Endothelial cell of umbilical vein (primary cell): ENCODE measurements around the gene TRIP11. TPM values are rescaled to one million over a fixed set of nuclear protein-coding genes. Genes with fewer than 3 reads are reported as not detected.

Experiments used
- BruUV-seq: library from RNA; stranded (reverse); fragments of 400-500 nt; replicated peaks from 2 replicates; lab custom pipeline; 2021; lab: Mats Ljungman, UMichigan
- CTCF ChIA-PET: fragments of 300-600, 350-600 bp; sonication (Branson Sonifier 250); formaldehyde crosslinking; loops from one replicate; lab custom pipeline; 2021; ENCODE audit warnings: antibody characterized with exemption, inconsistent platforms; lab: Charles Lee
- POLR2A ChIA-PET: fragments of 300-600, 350-600 bp; sonication (Branson Sonifier 250); formaldehyde crosslinking; loops from one replicate; lab custom pipeline; 2021; ENCODE audit warnings: antibody characterized with exemption, inconsistent platforms; lab: Charles Lee
- DNase-seq: peaks from one replicate; pipeline ENCODE4 v3.0.0-alpha.2; 2011; ENCODE audit warnings: low read depth, low spot score
- FAIRE-seq: peaks from 2 replicates; lab custom pipeline; 2011; peaks lifted over from hg19 to GRCh38; lab: Jason Lieb, UNC
- H2AFZ ChIP-seq: 2 replicates; pipeline ENCODE4 v1.6.0; 2012; ENCODE audit warnings: low read depth, low read length, control low read depth, inconsistent platforms
- H3K27ac ChIP-seq: 2 replicates; pipeline ENCODE4 v1.5.1; 2011; ENCODE audit warnings: low read depth, mild to moderate bottlenecking, control low read depth, low read length, moderate library complexity; ENCODE audit not compliant: insufficient read depth
- H3K27me3 ChIP-seq, 2 experiments: 2 replicates each; pipeline versions ENCODE4 v1.6.0 to v1.6.1; 2011; ENCODE audit warnings: low read length in 2 of 2, mixed read lengths in 1 of 2; ENCODE audit not compliant: control insufficient read depth in 2 of 2, insufficient read depth in 2 of 2
- H3K36me3 ChIP-seq, 2 experiments: 2 replicates in 1 of 2; 3 replicates in 1 of 2; pipeline ENCODE4 v1.5.1; 2011; ENCODE audit warnings: low read length in 2 of 2, mild to moderate bottlenecking in 1 of 2, moderate library complexity in 1 of 2; ENCODE audit not compliant: control insufficient read depth in 2 of 2, insufficient read depth in 2 of 2; ENCODE audit errors: extremely low read depth in 1 of 2
- H3K4me1 ChIP-seq: 3 replicates; pipeline ENCODE4 v1.5.1; 2011; ENCODE audit warnings: mild to moderate bottlenecking, low read length; ENCODE audit not compliant: control insufficient read depth, insufficient read depth; ENCODE audit errors: extremely low read depth
- H3K4me2 ChIP-seq: 2 replicates; pipeline ENCODE4 v1.6.1; 2011; ENCODE audit warnings: low read length, control low read depth, mixed read lengths; ENCODE audit not compliant: insufficient read depth
- H3K4me3 ChIP-seq, 3 experiments: fragments of 200-600 bp in 1 of 3; sonication (generic), shearing (Covaris generic) in 1 of 3; replicated peaks in 1 of 3; 2 replicates each; pipeline ENCODE4 v1.5.1; 2011 to 2016; ENCODE audit warnings: control low read depth in 3 of 3, low read length in 3 of 3, mild to moderate bottlenecking in 2 of 3, inconsistent platforms in 1 of 3, low read depth in 1 of 3, moderate library complexity in 1 of 3; ENCODE audit not compliant: insufficient read depth in 1 of 3
- H3K79me2 ChIP-seq: 2 replicates; pipeline ENCODE4 v1.6.0; 2012; ENCODE audit warnings: low read length, inconsistent platforms; ENCODE audit not compliant: control insufficient read depth, insufficient read depth
- H3K9ac ChIP-seq: replicated peaks from 2 replicates; pipeline ENCODE3; 2011; ENCODE audit warnings: low read length, control low read depth; ENCODE audit not compliant: insufficient read depth; ENCODE audit errors: extremely low read depth
- H3K9me1 ChIP-seq: replicated peaks from 3 replicates; pipeline ENCODE4 v1.6.0; 2011; ENCODE audit warnings: mild to moderate bottlenecking, low read length; ENCODE audit not compliant: control insufficient read depth, insufficient read depth; ENCODE audit errors: extremely low read depth
- H3K9me3 ChIP-seq: replicated peaks from 2 replicates; pipeline ENCODE4 v1.5.1; 2012; ENCODE audit warnings: low read length, inconsistent platforms; ENCODE audit not compliant: control insufficient read depth, insufficient read depth
- H4K20me1 ChIP-seq: replicated peaks from 2 replicates; pipeline ENCODE3; 2011; ENCODE audit warnings: mild to moderate bottlenecking, low read length; ENCODE audit not compliant: control insufficient read depth, insufficient read depth; ENCODE audit errors: extremely low read depth
- CTCF ChIP-seq, 2 donors: IDR thresholded peaks; 1 replicate in 1 of 2; 2 replicates in 1 of 2; pipeline ENCODE4 v1.5.1; 2011; ENCODE audit warnings: low read length in 2 of 2, mild to moderate bottlenecking in 2 of 2, moderate library complexity in 2 of 2, control low read depth in 1 of 2, inconsistent platforms in 1 of 2, low read depth in 1 of 2; ENCODE audit not compliant: insufficient read depth in 1 of 2; ENCODE audit errors: extremely low read depth in 1 of 2
- FOS ChIP-seq: IDR thresholded peaks from 2 replicates; pipeline ENCODE4 v1.6.1; 2011; ENCODE audit warnings: mild to moderate bottlenecking, low read length, moderate library complexity, borderline replicate concordance; ENCODE audit not compliant: insufficient read depth
- GATA2 ChIP-seq: IDR thresholded peaks from 2 replicates; pipeline ENCODE4 v1.7.0; 2011; ENCODE audit warnings: low read depth, mild to moderate bottlenecking, moderate library complexity, mixed read lengths, low read length; ENCODE audit not compliant: insufficient read length, insufficient read depth
- JUN ChIP-seq: IDR thresholded peaks from 2 replicates; pipeline ENCODE4 v1.6.1; 2011; ENCODE audit warnings: borderline replicate concordance, low read depth; ENCODE audit not compliant: insufficient read length, insufficient read depth
- MYC ChIP-seq: IDR thresholded peaks from one replicate; pipeline ENCODE4 v1.6.1; 2011; ENCODE audit warnings: mild to moderate bottlenecking, low read depth, low read length
- POLR2A ChIP-seq: IDR thresholded peaks from 2 replicates; pipeline ENCODE4 v1.6.1; 2012; ENCODE audit warnings: low read depth, mild to moderate bottlenecking, control low read depth, low read length
- POLR2AphosphoS5 ChIP-seq: IDR thresholded peaks from 2 replicates; pipeline ENCODE4 v1.6.1; 2012; ENCODE audit warnings: low read depth, mild to moderate bottlenecking, control low read depth, low read length, moderate library complexity; ENCODE audit not compliant: insufficient read depth
- dilution Hi-C: fragments of 300-500 bp; cut with MboI; formaldehyde crosslinking; loops from one replicate; pipeline ENCODE4 v1.15.0; 2019; ENCODE audit warnings: low sequenced_read_pairs; ENCODE audit not compliant: extremely low pct_ligation_motif_present
- intact Hi-C: fragments of 100-400 bp; cut with micrococcal nuclease; formaldehyde crosslinking; loops from one replicate; pipeline ENCODE4 v1.10.0; 2022
- polyA plus RNA-seq, 4 experiments: library from polyadenylated mRNA; depleted of rRNA in 3 of 4; stranded (reverse) in 3 of 4; unstranded in 1 of 4; fragments of >200 nt; gene quantifications; 2 replicates each; pipeline versions ENCODE4 v1.2.1 to v1.2.3, GENCODE V29; 2011 to 2012; ENCODE audit warnings: missing spikeins in 1 of 4
- total RNA-seq: library from RNA; stranded (reverse); gene quantifications from 2 replicates; pipeline ENCODE4 v1.2.3, GENCODE V29; 2021
- TF ChIP-seq, protein P1 (sequence below): IDR thresholded peaks from 2 replicates; pipeline ENCODE4 v1.6.1; 2011; ENCODE audit not compliant: insufficient read depth, insufficient read length

TRIP11 gene
- total and polyA plus RNA-seq, 2 donors (not counting 3 experiments of a cell fraction or from before 2014, with no cell fraction given): 7.0 to 58.0 TPM

- intact Hi-C loops: no loop called here
- H3K4me1 ChIP-seq: no peaks in the 10 kb centered on the region
- H3K27ac ChIP-seq: no peak overlapping the region
- H2AFZ ChIP-seq: no peak overlapping the region
- H3K4me3 ChIP-seq: no peak overlapping the region
- no peak overlapping the region for H3K9ac ChIP-seq
- TF ChIP-seq, protein P1, sequence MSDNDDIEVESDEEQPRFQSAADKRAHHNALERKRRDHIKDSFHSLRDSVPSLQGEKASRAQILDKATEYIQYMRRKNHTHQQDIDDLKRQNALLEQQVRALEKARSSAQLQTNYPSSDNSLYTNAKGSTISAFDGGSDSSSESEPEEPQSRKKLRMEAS: no peak
- no peak for TF ChIP-seq MYC
- TF ChIP-seq JUN: no peak
- no peak for TF ChIP-seq CTCF (IDR thresholded peaks at IDR 0.05; ENCODE audit: extremely low read depth in 1 of 2, insufficient read depth in 1 of 2, low read depth in 1 of 2, low read length in 2 of 2)
- TF ChIP-seq POLR2A: no peak
- no peak for TF ChIP-seq POLR2AphosphoS5
- TF ChIP-seq FOS: no peak
- no peak for TF ChIP-seq GATA2
- H3K79me2 ChIP-seq: no peaks in the 10 kb centered on the region
- no peak overlapping the region for H3K4me2 ChIP-seq
- H3K27me3 ChIP-seq: no peaks in the 10 kb centered on the region
- ChIA-PET CTCF (interaction anchor here (2.4 kb wide), 1 partner anchor 14 kb away, joined by 12 read pairs; no protein-coding TSS in a partner anchor), POLR2A (no interaction called here)
- H3K9me1 ChIP-seq: no peaks in the 10 kb centered on the region
- FAIRE-seq: no peak
- no peak for DNase-seq
- no peaks in the 10 kb centered on the region for H3K9me3 ChIP-seq
- dilution Hi-C loops: no loop called here
- no TSS peak for BruUV-seq
- no peaks in the 10 kb centered on the region for H4K20me1 ChIP-seq
- peaks cover 10 to 13% of the 10 kb centered on the region in 2 experiments for H3K36me3 ChIP-seq
Observed at GRCh38 chr14:92010644-92011043, 29.2 kb downstream of the TRIP11 start.
